SK-N-SH (cell line): ENCODE results near the gene C1QTNF3. TPM values are rescaled to one million over a fixed set of nuclear protein-coding genes. Genes with fewer than 3 reads are reported as not detected.

Experiments
- CTCF ChIA-PET: fragments of 300-600, 350-600 bp; formaldehyde crosslinking; extraction: SDS; loops from one replicate; lab custom pipeline; 2021; lab: Yijun Ruan, JAX
- POLR2A ChIA-PET: fragments of 350-600 bp; sonication (Branson Sonifier 250); formaldehyde crosslinking; extraction: SDS; loops from one replicate; lab custom pipeline; 2020; ENCODE audit warnings: antibody characterized with exemption, inconsistent platforms; lab: Yijun Ruan, JAX
- DNase-seq: peaks from one replicate; pipeline ENCODE4 v3.0.0; 2012
- H2AFZ ChIP-seq: fragments of 200-600 bp; sonication (generic); 2 replicates; pipeline ENCODE4 v1.8.1; 2016; ENCODE audit warnings: antibody characterized with exemption, mild to moderate bottlenecking, low read depth
- H3F3A ChIP-seq: fragments of 200-600 bp; sonication (generic); replicated peaks from 2 replicates; pipeline ENCODE3; 2016; ENCODE audit warnings: antibody characterized with exemption, mild to moderate bottlenecking; ENCODE audit not compliant: insufficient read depth
- H3K27ac ChIP-seq, 2 experiments: fragments of 200-500 bp in 1 of 2; fragments of 200-600 bp in 1 of 2; sonication (Bioruptor generic) in 1 of 2; sonication (generic), shearing (Covaris generic) in 1 of 2; 2 replicates each; pipeline versions ENCODE4 v1.5.1 to v1.6.1; 2014 to 2016; ENCODE audit warnings: low read depth in 2 of 2, inconsistent platforms in 1 of 2, low read length in 1 of 2, mild to moderate bottlenecking in 1 of 2, mixed read lengths in 1 of 2
- H3K27me3 ChIP-seq: fragments of 200-600 bp; sonication (generic), shearing (Covaris generic); 2 replicates; pipeline ENCODE4 v1.6.1; 2016; ENCODE audit warnings: mixed run types; ENCODE audit not compliant: insufficient read depth
- H3K36me3 ChIP-seq, 2 experiments: fragments of 200-500 bp in 1 of 2; fragments of 200-600 bp in 1 of 2; sonication (Bioruptor generic) in 1 of 2; sonication (generic) in 1 of 2; replicated peaks in 1 of 2; 2 replicates each; pipeline versions ENCODE3 to v1.5.1; 2014 to 2016; ENCODE audit warnings: low read length in 1 of 2, mild to moderate bottlenecking in 1 of 2; ENCODE audit not compliant: insufficient read depth in 2 of 2, control insufficient read depth in 1 of 2
- H3K4me1 ChIP-seq, 2 experiments: fragments of 200-500 bp in 1 of 2; fragments of 200-600 bp in 1 of 2; sonication (Bioruptor generic) in 1 of 2; sonication (generic), shearing (Covaris generic) in 1 of 2; 2 replicates each; pipeline versions ENCODE4 v1.5.1 to v1.6.1; 2014 to 2016; ENCODE audit warnings: low read depth in 1 of 2, low read length in 1 of 2, mixed run types in 1 of 2; ENCODE audit not compliant: insufficient read depth in 2 of 2, control insufficient read depth in 1 of 2
- H3K4me2 ChIP-seq: fragments of 200-600 bp; sonication (generic), shearing (Covaris generic); 2 replicates; pipeline ENCODE4 v1.6.1; 2017; ENCODE audit warnings: mixed run types
- H3K4me3 ChIP-seq, 2 experiments: fragments of 200-500 bp in 1 of 2; fragments of 200-600 bp in 1 of 2; sonication (Bioruptor generic) in 1 of 2; sonication (generic), shearing (Covaris generic) in 1 of 2; 2 replicates each; pipeline versions ENCODE4 v1.5.1 to v1.8.1; 2014 to 2016; ENCODE audit warnings: low read depth in 2 of 2, inconsistent platforms in 1 of 2, low read length in 1 of 2, mild to moderate bottlenecking in 1 of 2, mixed read lengths in 1 of 2, moderate library complexity in 1 of 2
- H3K79me2 ChIP-seq: fragments of 200-600 bp; sonication (generic); 2 replicates; pipeline ENCODE4 v1.8.1; 2017; ENCODE audit warnings: mild to moderate bottlenecking; ENCODE audit not compliant: insufficient read depth
- H3K9ac ChIP-seq: fragments of 200-600 bp; sonication (generic); 2 replicates; pipeline ENCODE4 v1.6.1; 2017; ENCODE audit warnings: mixed run types
- H3K9me2 ChIP-seq: fragments of 200-600 bp; sonication (generic); 2 replicates; pipeline ENCODE4 v1.6.1; 2017; ENCODE audit warnings: mixed run types
- H3K9me3 ChIP-seq: fragments of 200-600 bp; sonication (generic); 2 replicates; pipeline ENCODE4 v1.6.1; 2017; ENCODE audit warnings: mixed run types, mild to moderate bottlenecking, moderate library complexity
- H4K20me1 ChIP-seq: fragments of 200-600 bp; sonication (generic); 2 replicates; pipeline ENCODE4 v1.6.1; 2017; ENCODE audit warnings: mild to moderate bottlenecking, mixed run types; ENCODE audit not compliant: insufficient read depth
- CHD2 ChIP-seq: fragments of 150-350 bp; IDR thresholded peaks from 2 replicates; pipeline ENCODE4 v1.6.1; 2018; ENCODE audit warnings: low read length; ENCODE audit not compliant: partially characterized antibody
- ELF1 ChIP-seq: IDR thresholded peaks from 2 replicates; pipeline ENCODE4 v1.4.0; 2012
- EP300 ChIP-seq, 2 experiments: IDR thresholded peaks; 2 replicates each; pipeline versions ENCODE4 v1.4.0 to v1.6.1; 2012; ENCODE audit warnings: borderline replicate concordance in 1 of 2, low read depth in 1 of 2, low read length in 1 of 2
- EZH2phosphoT487 ChIP-seq: fragments of 200-600 bp; sonication (generic); IDR thresholded peaks from 2 replicates; pipeline ENCODE4 v1.6.1; 2017; ENCODE audit warnings: low read depth, mixed run types, mild to moderate bottlenecking, antibody characterized with exemption, moderate library complexity, borderline replicate concordance
- FOXJ3 ChIP-seq: sonication (generic); formaldehyde crosslinking; IDR thresholded peaks from 2 replicates; pipeline ENCODE4 v1.5.1; 2020; ENCODE audit warnings: mild to moderate bottlenecking, missing genetic modification reagents
- FOXM1 ChIP-seq: IDR thresholded peaks from 2 replicates; pipeline ENCODE4 v1.4.0; 2012; ENCODE audit warnings: low read depth, mild to moderate bottlenecking
- MAX ChIP-seq: IDR thresholded peaks from 2 replicates; pipeline ENCODE4 v1.4.0; 2012; ENCODE audit warnings: low read depth
- RCOR1 ChIP-seq: fragments of 150-350 bp; IDR thresholded peaks from 2 replicates; pipeline ENCODE4 v1.6.1; 2017; ENCODE audit warnings: antibody characterized with exemption, low read length
- RFX5 ChIP-seq: IDR thresholded peaks from 2 replicates; pipeline ENCODE4 v1.6.1; 2012; ENCODE audit warnings: mild to moderate bottlenecking, improper control_type of control experiment, low read length
- RXRA ChIP-seq: IDR thresholded peaks from 2 replicates; pipeline ENCODE4 v1.4.0; 2012; ENCODE audit warnings: low read depth, mild to moderate bottlenecking, borderline replicate concordance
- SIN3A ChIP-seq: IDR thresholded peaks from 2 replicates; pipeline ENCODE4 v1.6.1; 2012; ENCODE audit warnings: low read depth, mild to moderate bottlenecking, low read length, moderate library complexity, borderline replicate concordance
- YY1 ChIP-seq: IDR thresholded peaks from 2 replicates; pipeline ENCODE4 v1.4.0; 2012; ENCODE audit warnings: low read depth, mild to moderate bottlenecking
- WGBS: methylation state at CpG from one replicate; pipeline ENCODE4 v1.1.6; 2017; ENCODE audit warnings: low lambda C conversion rate; 5-methylcytosine and 5-hydroxymethylcytosine counted together
- polyA plus RNA-seq, 3 experiments: library from polyadenylated mRNA; depleted of rRNA; stranded (reverse); fragments of >200 nt; gene quantifications; 2 replicates each; pipeline ENCODE4 v1.2.3, GENCODE V29; 2012
- TF ChIP-seq, protein P1 (sequence below): IDR thresholded peaks from 2 replicates; pipeline ENCODE4; 2012
- TF ChIP-seq, protein P2 (sequence below): IDR thresholded peaks from 2 replicates; pipeline ENCODE4 v1.4.0; 2012; ENCODE audit warnings: low read depth, borderline replicate concordance

Gene C1QTNF3
- polyA plus RNA-seq, 1 of the 3 experiments (the other 2 are of a cell fraction), result 1.5 TPM

GRCh38 chr5:34030048-34030447 lies 13.0 kb downstream of the C1QTNF3 start:
- TF ChIP-seq RXRA (no peak), RCOR1 (no peak), CHD2 (no peak), EP300 (IDR thresholded peaks at IDR 0.05; ENCODE audit: borderline replicate concordance in 1 of 2, low read depth in 1 of 2, low read length in 1 of 2) (no peak), ELF1 (no peak), FOXJ3 (no peak), RFX5 (no peak), SIN3A (no peak), EZH2phosphoT487 (no peak), YY1 (no peak)
- TF ChIP-seq, protein P1, sequence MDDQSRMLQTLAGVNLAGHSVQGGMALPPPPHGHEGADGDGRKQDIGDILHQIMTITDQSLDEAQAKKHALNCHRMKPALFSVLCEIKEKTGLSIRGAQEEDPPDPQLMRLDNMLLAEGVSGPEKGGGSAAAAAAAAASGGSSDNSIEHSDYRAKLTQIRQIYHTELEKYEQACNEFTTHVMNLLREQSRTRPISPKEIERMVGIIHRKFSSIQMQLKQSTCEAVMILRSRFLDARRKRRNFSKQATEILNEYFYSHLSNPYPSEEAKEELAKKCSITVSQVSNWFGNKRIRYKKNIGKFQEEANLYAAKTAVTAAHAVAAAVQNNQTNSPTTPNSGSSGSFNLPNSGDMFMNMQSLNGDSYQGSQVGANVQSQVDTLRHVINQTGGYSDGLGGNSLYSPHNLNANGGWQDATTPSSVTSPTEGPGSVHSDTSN, result no peak
- TF ChIP-seq, protein P2, sequence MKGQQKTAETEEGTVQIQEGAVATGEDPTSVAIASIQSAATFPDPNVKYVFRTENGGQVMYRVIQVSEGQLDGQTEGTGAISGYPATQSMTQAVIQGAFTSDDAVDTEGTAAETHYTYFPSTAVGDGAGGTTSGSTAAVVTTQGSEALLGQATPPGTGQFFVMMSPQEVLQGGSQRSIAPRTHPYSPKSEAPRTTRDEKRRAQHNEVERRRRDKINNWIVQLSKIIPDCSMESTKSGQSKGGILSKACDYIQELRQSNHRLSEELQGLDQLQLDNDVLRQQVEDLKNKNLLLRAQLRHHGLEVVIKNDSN, result no peak
- CTCF ChIA-PET, result no interaction called here
- H3K27me3 ChIP-seq, result no peaks in the 10 kb centered on the region
- H3K79me2 ChIP-seq, result no peaks in the 10 kb centered on the region
- H3K9me3 ChIP-seq, result no peaks in the 10 kb centered on the region
- DNase-seq, result no peak
- POLR2A ChIA-PET, result no interaction called here
- no peak overlapping the region for H3K4me2 ChIP-seq
- H3K4me3 ChIP-seq, result no peak overlapping the region
- H3K9ac ChIP-seq, result no peak overlapping the region
- no peak overlapping the region for H3K27ac ChIP-seq
- 89% methylated on average over 1 of the region's 1 CpG for WGBS
- peaks cover 4% of the 10 kb centered on the region for H3F3A ChIP-seq
- peaks cover 1 to 8% of the 10 kb centered on the region in 2 experiments for H3K36me3 ChIP-seq
- H2AFZ ChIP-seq, result no peak overlapping the region
- no peaks in the 10 kb centered on the region for H4K20me1 ChIP-seq
- peaks cover 0 to 3% of the 10 kb centered on the region in 2 experiments; a peak in 1 of 4 replicates for H3K4me1 ChIP-seq
- H3K9me2 ChIP-seq, result no peaks in the 10 kb centered on the region

- no peak for DNase-seq
- TF ChIP-seq MAX, result no peak
- TF ChIP-seq FOXM1, result no peak
- TF ChIP-seq, all 33 proteins: peak for 0
- Histone ChIP-seq H3K9me2 (no peaks in the 10 kb centered on the region), H3K27ac (no peak overlapping the region), H3K9ac (no peak overlapping the region), H3K4me2 (no peak overlapping the region), H3F3A (peaks cover 4% of the 10 kb centered on the region), H3K4me3 (no peak overlapping the region), H3K4me1 (peaks cover 0 to 3% of the 10 kb centered on the region in 2 experiments; a peak in 1 of 4 replicates), H3K9me3 (no peaks in the 10 kb centered on the region), H3K27me3 (no peaks in the 10 kb centered on the region), H3K36me3 (peaks cover 8 to 9% of the 10 kb centered on the region in 2 experiments), H3K79me2 (no peaks in the 10 kb centered on the region), H2AFZ (no peak overlapping the region), H4K20me1 (no peaks in the 10 kb centered on the region)
- 63% methylated on average over 3 of the region's 3 CpGs for WGBS
- POLR2A ChIA-PET, result no interaction called here
- CTCF ChIA-PET, result no interaction called here
Measured at GRCh38 chr5:34028349-34028748, 14.7 kb downstream of the C1QTNF3 start.
